ENCODE results near the gene TNKS1BP1. TPM values are rescaled to one million over a fixed set of nuclear protein-coding genes. Genes with fewer than 3 reads are reported as not detected.

The TNKS1BP1 gene
- total and polyA plus RNA-seq, 8 donors = 59.4 to 238 (median 119) TPM

DNA sequence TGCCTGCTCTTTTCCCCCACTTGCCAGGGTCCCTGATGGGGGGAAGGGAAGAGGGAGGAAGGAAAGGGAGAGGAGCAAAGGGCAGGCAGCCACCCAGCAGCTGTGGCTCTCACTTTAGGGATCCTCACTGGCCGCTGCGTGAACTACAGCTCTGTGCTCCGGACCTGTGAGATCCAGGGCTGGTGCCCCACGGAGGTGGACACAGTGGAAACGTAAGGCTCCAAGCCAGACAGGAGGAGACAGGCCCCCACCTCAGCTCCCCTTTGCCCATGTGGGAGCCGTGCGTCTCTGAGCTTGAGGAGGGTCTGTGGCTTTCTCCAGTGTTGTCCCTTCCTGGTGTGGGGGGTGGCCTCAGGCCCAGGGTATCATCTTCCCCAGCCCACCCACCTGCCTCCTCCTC, 23.3 kb upstream of the TNKS1BP1 start:
- H3K4me3 ChIP-seq = no peak overlapping the region
- H3K4me1 ChIP-seq = peaks cover 0 to 14% (median 13%) of the 10 kb centered on the region in 4 donors
- H3K36me3 ChIP-seq = no peaks in the 10 kb centered on the region
- 56 to 95% (median 75%) methylated on average over 5 to 7 of the region's 7 CpGs for WGBS, 5 donors
- TF ChIP-seq CTCF (IDR thresholded peaks at IDR 0.05) (no peak), POLR2A (IDR thresholded peaks at IDR 0.05) (no peak), EP300 (IDR thresholded peaks at IDR 0.05) (no peak), POLR2AphosphoS5 (IDR thresholded peaks at IDR 0.05) (no peak)
- H3K9me3 ChIP-seq = no peaks in the 10 kb centered on the region
- no peaks in the 10 kb centered on the region for H3K27me3 ChIP-seq
- intact Hi-C loops (cut with DNase I; ENCODE audit: low total_unique reads) = loop anchor here (10.0 kb wide), 3 partner anchors 107 to 297 kb away; partner anchors contain the start of gene YPEL4
- DNase-seq = no peak
- H3K27ac ChIP-seq = no peak overlapping the region

- Histone ChIP-seq H3K4me3 (no peak overlapping the region), H3K27ac (no peak overlapping the region), H3K4me1 (peaks cover 0 to 14% (median 13%) of the 10 kb centered on the region in 4 donors), H3K9me3 (no peaks in the 10 kb centered on the region), H3K36me3 (no peaks in the 10 kb centered on the region), H3K27me3 (no peaks in the 10 kb centered on the region)
- no peak for TF ChIP-seq POLR2A (IDR thresholded peaks at IDR 0.05)
- no peak for TF ChIP-seq POLR2AphosphoS5 (IDR thresholded peaks at IDR 0.05)
- no peak for TF ChIP-seq CTCF (IDR thresholded peaks at IDR 0.05)
- no peak for TF ChIP-seq EP300 (IDR thresholded peaks at IDR 0.05)
- no peak for DNase-seq
- WGBS, 5 donors = 83 to 93% (median 91%) methylated on average over 7 to 9 of the region's 9 CpGs
- intact Hi-C loops (cut with DNase I; ENCODE audit: low total_unique reads) = loop anchor here (10.0 kb wide), 3 partner anchors 107 to 297 kb away; partner anchors contain the start of gene YPEL4
Observed at GRCh38 chr11:57347336-57347735, 22.6 kb upstream of the TNKS1BP1 start.

DNA sequence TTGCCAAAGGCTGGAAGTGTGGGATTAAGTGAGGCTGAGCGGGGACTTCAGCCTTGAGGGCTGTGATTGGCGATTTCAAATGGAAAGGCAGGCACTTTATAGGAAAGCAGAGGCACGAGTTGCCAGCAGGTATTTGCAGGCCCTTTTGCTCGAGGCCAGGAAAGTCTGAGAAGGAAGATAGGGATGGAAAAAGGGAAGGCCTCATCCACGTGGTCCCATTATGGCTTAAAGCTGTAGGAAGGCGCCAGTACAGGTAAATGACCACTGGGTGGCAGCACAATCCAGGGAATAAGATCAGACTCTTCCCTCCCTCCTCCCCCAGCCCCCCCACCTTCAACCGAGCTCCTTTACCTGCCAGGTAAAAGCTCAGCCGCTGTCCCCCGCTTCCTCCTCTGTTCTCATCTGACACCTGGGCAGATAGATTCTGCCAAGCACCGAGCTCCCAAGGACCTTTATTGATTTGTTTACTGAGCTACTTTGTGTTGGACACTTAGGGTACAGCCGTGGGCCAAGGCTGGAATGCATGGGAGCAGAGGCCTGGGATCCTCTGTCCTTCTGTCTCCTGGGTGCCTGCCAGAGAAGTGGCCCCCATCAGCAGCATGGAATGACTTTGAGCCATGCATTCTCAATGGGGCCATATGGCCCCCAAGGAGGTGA, 20.9 kb upstream of the TNKS1BP1 start:
- no peaks in the 10 kb centered on the region for H3K9me3 ChIP-seq
- no peaks in the 10 kb centered on the region for H3K27me3 ChIP-seq
- H3K36me3 ChIP-seq = no peaks in the 10 kb centered on the region
- peaks cover 0 to 14% (median 13%) of the 10 kb centered on the region in 4 donors for H3K4me1 ChIP-seq
- H3K27ac ChIP-seq = no peak overlapping the region
- peak; percentile 85 to 89 for DNase-seq
- intact Hi-C loops (cut with DNase I; ENCODE audit: low total_unique reads) = loop anchor here (10.0 kb wide), 3 partner anchors 109 to 299 kb away; partner anchors contain the start of gene YPEL4
- TF ChIP-seq CTCF (IDR thresholded peaks at IDR 0.05) = peak in 5 of 7 experiments; percentile 66 to 87 (median 82)
- TF ChIP-seq POLR2AphosphoS5 (IDR thresholded peaks at IDR 0.05) = no peak
- no peak for TF ChIP-seq POLR2A (IDR thresholded peaks at IDR 0.05)
- 13 to 20% (median 16%) methylated on average over 11 of the region's 11 CpGs for WGBS, 5 donors
- no peak overlapping the region for H3K4me3 ChIP-seq

DNA sequence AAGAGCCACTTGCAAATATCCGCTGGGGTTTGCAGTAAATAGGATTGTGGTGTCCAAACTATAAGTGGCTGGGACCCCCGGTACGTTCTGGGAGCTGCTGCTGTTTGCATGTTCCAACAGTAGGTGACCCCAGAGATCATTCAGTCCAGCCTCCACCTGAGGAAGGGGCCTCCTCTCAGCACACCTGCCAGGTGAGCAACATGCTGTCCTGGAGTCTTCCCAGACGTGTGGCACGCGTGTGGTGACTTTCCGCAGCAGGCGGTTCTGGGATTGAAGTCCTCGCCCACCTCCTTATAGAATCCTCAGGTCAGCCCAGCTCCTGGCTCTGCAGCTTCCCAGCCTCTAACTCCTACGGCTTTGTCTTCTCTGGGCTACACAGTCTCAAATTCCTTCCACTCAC, 20.1 kb upstream of the TNKS1BP1 start:
- no peak overlapping the region for H3K27ac ChIP-seq
- H3K4me1 ChIP-seq = peaks cover 0 to 12% (median 9%) of the 10 kb centered on the region in 4 donors
- no peak for DNase-seq
- H3K36me3 ChIP-seq = no peaks in the 10 kb centered on the region
- TF ChIP-seq EP300 (IDR thresholded peaks at IDR 0.05) (no peak), POLR2AphosphoS5 (IDR thresholded peaks at IDR 0.05) (no peak), CTCF (IDR thresholded peaks at IDR 0.05) (no peak), POLR2A (IDR thresholded peaks at IDR 0.05) (no peak)
- no peaks in the 10 kb centered on the region for H3K27me3 ChIP-seq
- no peaks in the 10 kb centered on the region for H3K9me3 ChIP-seq
- WGBS, 5 donors = 95 to 98% (median 96%) methylated on average over 10 of the region's 10 CpGs
- intact Hi-C loops (cut with DNase I; ENCODE audit: low total_unique reads) = loop anchor here (10.0 kb wide), 3 partner anchors 110 to 300 kb away; partner anchors contain the start of gene YPEL4
- H3K4me3 ChIP-seq = no peak overlapping the region
